Liver (tissue), 9 donors: ENCODE results near the gene C2orf76. TPM values are rescaled to one million over a fixed set of nuclear protein-coding genes. Genes with fewer than 3 reads are reported as not detected.
"Not testable (repeated sequence)": the region's sequence is repeated elsewhere in the genome, so short reads cannot be mapped to it uniquely, and the experiment has no call there.

ENCODE experiments used
- DNase-seq: peaks from one replicate; pipeline ENCODE4 v3.0.0-alpha.2; 2017; ENCODE audit warnings: low spot score
- H3K27ac ChIP-seq, 2 donors: one replicate each; pipeline ENCODE4 v1.7.0; 2013; ENCODE audit warnings: inconsistent platforms in 2 of 2, low read length in 2 of 2, control low read depth in 1 of 2, low read depth in 1 of 2, mild to moderate bottlenecking in 1 of 2
- H3K27me3 ChIP-seq, 4 donors: one replicate each; pipeline versions ENCODE4 v1.6.1 to v1.7.0; 2013; ENCODE audit warnings: low read length in 3 of 4, inconsistent platforms in 1 of 4, mild to moderate bottlenecking in 1 of 4, moderate library complexity in 1 of 4; ENCODE audit not compliant: control insufficient read depth in 4 of 4, insufficient read depth in 4 of 4
- H3K36me3 ChIP-seq, 4 donors: one replicate each; pipeline versions ENCODE4 v1.6.1 to v1.7.0; 2013; ENCODE audit warnings: low read length in 3 of 4, mild to moderate bottlenecking in 3 of 4, low read depth in 1 of 4, moderate library complexity in 1 of 4; ENCODE audit not compliant: control insufficient read depth in 4 of 4, insufficient read depth in 3 of 4
- H3K4me1 ChIP-seq, 4 donors: one replicate each; pipeline versions ENCODE4 v1.6.1 to v1.7.0; 2013; ENCODE audit warnings: low read length in 3 of 4, mild to moderate bottlenecking in 3 of 4, moderate library complexity in 1 of 4; ENCODE audit not compliant: control insufficient read depth in 4 of 4, insufficient read depth in 4 of 4
- H3K4me3 ChIP-seq, 3 donors: one replicate each; pipeline versions ENCODE4 v1.6.1 to v1.7.0; 2013; ENCODE audit warnings: low read length in 3 of 3, control low read depth in 1 of 3, low read depth in 1 of 3, mild to moderate bottlenecking in 1 of 3
- H3K9ac ChIP-seq, 2 donors: one replicate each; pipeline ENCODE4 v1.7.0; 2013; ENCODE audit warnings: low read length in 2 of 2, mild to moderate bottlenecking in 2 of 2, moderate library complexity in 2 of 2, control low read depth in 1 of 2, low read depth in 1 of 2
- H3K9me3 ChIP-seq, 4 donors: one replicate each; pipeline versions ENCODE4 v1.6.1 to v1.7.0; 2013; ENCODE audit warnings: low read length in 3 of 4; ENCODE audit not compliant: control insufficient read depth in 4 of 4
- EGR1 ChIP-seq, 2 donors: IDR thresholded peaks; 2 replicates each; pipeline ENCODE4 v1.6.1; 2016 to 2018; ENCODE audit warnings: antibody characterized with exemption in 2 of 2, low read depth in 2 of 2
- GABPA ChIP-seq, 2 donors: IDR thresholded peaks in 1 of 2; conservative IDR thresholded peaks in 1 of 2; 2 replicates each; pipeline ENCODE4 v1.6.1; 2016; ENCODE audit warnings: antibody characterized with exemption in 2 of 2, mild to moderate bottlenecking in 1 of 2, moderate library complexity in 1 of 2
- HNF4A ChIP-seq, 2 donors: conservative IDR thresholded peaks; 2 replicates each; pipeline ENCODE4 v1.6.1; 2016; ENCODE audit warnings: antibody characterized with exemption in 2 of 2, mild to moderate bottlenecking in 2 of 2
- HNF4G ChIP-seq: IDR thresholded peaks from 2 replicates; pipeline ENCODE4 v1.6.1; 2016; ENCODE audit warnings: antibody characterized with exemption
- JUND ChIP-seq, 2 donors: IDR thresholded peaks; 2 replicates each; pipeline ENCODE4 v1.6.1; 2016; ENCODE audit warnings: antibody characterized with exemption in 2 of 2
- MAX ChIP-seq: IDR thresholded peaks from 2 replicates; pipeline ENCODE4 v1.6.1; 2016; ENCODE audit warnings: antibody characterized with exemption
- NR2F2 ChIP-seq: IDR thresholded peaks from 2 replicates; pipeline ENCODE4 v1.6.1; 2016; ENCODE audit warnings: antibody characterized with exemption
- RAD21 ChIP-seq, 2 donors: IDR thresholded peaks; 2 replicates each; pipeline ENCODE4 v1.6.1; 2016; ENCODE audit warnings: antibody characterized with exemption in 2 of 2, mild to moderate bottlenecking in 2 of 2
- REST ChIP-seq: IDR thresholded peaks from 2 replicates; pipeline ENCODE4 v1.6.1; 2016; ENCODE audit warnings: antibody characterized with exemption, mild to moderate bottlenecking
- RXRA ChIP-seq, 2 donors: IDR thresholded peaks; 2 replicates each; pipeline ENCODE4 v1.6.1; 2017 to 2018; ENCODE audit warnings: antibody characterized with exemption in 2 of 2, mild to moderate bottlenecking in 1 of 2
- SP1 ChIP-seq: IDR thresholded peaks from 2 replicates; pipeline ENCODE4 v1.6.1; 2018; ENCODE audit warnings: antibody characterized with exemption, mild to moderate bottlenecking
- TAF1 ChIP-seq: conservative IDR thresholded peaks from 2 replicates; pipeline ENCODE4 v1.6.1; 2016; ENCODE audit warnings: antibody characterized with exemption, mild to moderate bottlenecking
- YY1 ChIP-seq: IDR thresholded peaks from 2 replicates; pipeline ENCODE4 v1.6.1; 2016; ENCODE audit warnings: antibody characterized with exemption, mild to moderate bottlenecking
- ZBTB33 ChIP-seq: IDR thresholded peaks from 2 replicates; pipeline ENCODE4 v1.6.1; 2016; ENCODE audit warnings: antibody characterized with exemption
- WGBS: extraction: QIAGEN DNeasy Blood & Tissue Kit; methylation state at CpG from one replicate; pipeline ENCODE4 v1.1.7; 2013; 5-methylcytosine and 5-hydroxymethylcytosine counted together
- polyA plus RNA-seq, 2 donors: library from polyadenylated mRNA; stranded (reverse) in 1 of 2; unstranded in 1 of 2; fragments of 200-250 nt in 1 of 2; fragments of >200 nt in 1 of 2; fragmentation: Nextera tagmentation in 1 of 2; extraction: Ambion mirVana in 1 of 2; gene quantifications; one replicate each; pipeline versions ENCODE4 v1.2.1 to v1.2.3, GENCODE V29; 2013 to 2015
- total RNA-seq, 2 donors: library from RNA; depleted of rRNA; stranded (reverse); fragments of >200 nt; gene quantifications; one replicate each; pipeline ENCODE4 v1.2.3, GENCODE V29; 2014
- donor health status: healthy.
- donor health status: healthy.
- donor health status: healthy.
- donor health status: healthy.
- donor health status: healthy.

C2orf76 gene
- total and polyA plus RNA-seq, 4 donors, result 2.7 to 6.3 (median 4.6) TPM

DNA sequence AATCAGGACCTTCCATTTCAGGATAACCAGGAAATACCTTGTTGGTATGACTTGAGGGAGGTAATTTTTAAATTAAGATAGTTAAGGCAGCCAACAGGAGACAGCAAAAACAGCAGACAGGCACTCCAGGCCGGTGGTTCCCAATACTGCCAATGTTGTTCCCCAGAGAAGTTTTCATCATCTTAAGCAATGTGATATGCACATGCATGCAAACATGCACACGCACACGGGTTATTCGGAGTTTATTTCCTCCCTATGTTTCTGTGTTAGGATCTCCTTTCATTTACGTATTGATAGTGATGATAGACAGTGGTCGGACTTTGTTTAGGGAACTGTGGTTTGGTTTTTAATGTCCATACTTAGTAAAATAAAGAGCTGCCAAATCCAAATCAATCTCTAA, 87.7 kb downstream of the C2orf76 start:
- Histone ChIP-seq H3K4me3 (no peak overlapping the region), H3K9me3 (no peaks in the 10 kb centered on the region), H3K36me3 (no peaks in the 10 kb centered on the region), H3K9ac (no peak overlapping the region), H3K4me1 (peaks cover 0 to 5% (median under 1%) of the 10 kb centered on the region in 4 donors), H3K27ac (no peak overlapping the region), H3K27me3 (no peaks in the 10 kb centered on the region)
- no peak for DNase-seq
- WGBS, result 93% methylated on average over 6 of the region's 6 CpGs
- TF ChIP-seq RXRA (IDR thresholded peaks at IDR 0.05) (no peak), TAF1 (no peak), YY1 (no peak), EGR1 (IDR thresholded peaks at IDR 0.05; ENCODE audit: low read depth in 2 of 2) (no peak), NR2F2 (no peak), HNF4A (conservative IDR thresholded peaks at IDR 0.05) (no peak), GABPA (IDR thresholded peaks at IDR 0.05 in 1 of 2, conservative IDR thresholded peaks at IDR 0.05 in 1 of 2) (no peak), ZBTB33 (no peak), SP1 (no peak), HNF4G (no peak), RAD21 (IDR thresholded peaks at IDR 0.05) (no peak), JUND (IDR thresholded peaks at IDR 0.05) (no peak), REST (no peak), MAX (no peak)

DNA sequence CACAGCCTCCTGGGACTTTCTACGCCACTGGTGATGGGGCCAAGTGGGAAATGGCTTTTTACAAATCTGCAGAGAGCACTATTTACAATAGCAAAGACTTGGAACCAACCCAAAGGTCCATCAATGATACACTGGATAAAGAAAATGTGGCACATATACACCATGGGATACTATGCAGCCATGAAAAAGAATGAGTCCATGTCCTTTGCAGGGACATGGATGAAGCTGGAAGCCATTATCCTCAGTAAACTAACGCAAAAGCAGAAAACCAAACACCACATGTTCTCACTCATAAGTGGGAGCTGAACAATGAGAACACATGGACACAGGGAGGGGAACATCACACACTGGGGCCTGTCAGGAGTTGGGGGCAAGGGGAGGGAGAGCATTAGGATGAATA, 88.2 kb downstream of the C2orf76 start:
- not testable (repeated sequence) for H3K36me3 ChIP-seq, H3K4me3 ChIP-seq, H3K9me3 ChIP-seq, DNase-seq, H3K27ac ChIP-seq, H3K4me1 ChIP-seq, H3K27me3 ChIP-seq, H3K9ac ChIP-seq
- WGBS, result 88% methylated on average over 2 of the region's 2 CpGs

GRCh38 chr2:119276864-119277263, 89.8 kb downstream of the C2orf76 start:
- H3K4me3 ChIP-seq, result no peak overlapping the region
- no peaks in the 10 kb centered on the region for H3K9me3 ChIP-seq
- H3K9ac ChIP-seq, result no peak overlapping the region
- no peaks in the 10 kb centered on the region for H3K4me1 ChIP-seq
- no peak for DNase-seq
- H3K27me3 ChIP-seq, result no peaks in the 10 kb centered on the region
- TF ChIP-seq HNF4G (no peak), RXRA (IDR thresholded peaks at IDR 0.05) (no peak)
- H3K36me3 ChIP-seq, result no peaks in the 10 kb centered on the region
- H3K27ac ChIP-seq, result no peak overlapping the region
- 84% methylated on average over 8 of the region's 8 CpGs for WGBS
